Raji (cell line): ENCODE measurements around the gene COL25A1.

Source experiments
- POLR2A ChIP-seq: IDR thresholded peaks from 2 replicates; pipeline ENCODE4 v1.6.1; 2011; ENCODE audit warnings: low read depth, low read length, control low read depth; ENCODE audit not compliant: insufficient read depth

Gene COL25A1

DNA sequence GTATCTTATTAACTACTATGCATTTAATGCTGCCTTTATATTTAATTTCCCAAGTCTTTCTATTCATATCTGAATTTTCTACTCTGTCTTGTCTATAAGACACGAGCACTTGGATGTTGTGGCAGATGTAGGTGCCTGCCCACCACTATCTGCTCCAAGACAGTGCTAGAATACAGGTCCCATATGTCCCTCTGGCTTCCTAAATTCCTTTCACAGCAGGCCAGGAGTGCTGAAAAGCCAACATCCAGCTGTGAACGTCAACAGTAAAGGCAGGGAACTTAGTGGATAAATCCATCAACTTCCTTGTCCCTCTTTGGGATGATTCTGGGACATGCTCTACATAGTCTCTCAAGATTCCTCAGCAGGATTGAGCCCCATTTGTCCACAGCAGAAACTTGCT lies 294.5 kb downstream of the COL25A1 start:
- no peak for TF ChIP-seq POLR2A

GRCh38 chr4:109005523-109005922 lies 296.9 kb downstream of the COL25A1 start:
- no peak for TF ChIP-seq POLR2A

- TF ChIP-seq POLR2A, result no peak
These were observed 298.0 kb downstream of the COL25A1 start for GRCh38 chr4:109004418-109004817.

DNA sequence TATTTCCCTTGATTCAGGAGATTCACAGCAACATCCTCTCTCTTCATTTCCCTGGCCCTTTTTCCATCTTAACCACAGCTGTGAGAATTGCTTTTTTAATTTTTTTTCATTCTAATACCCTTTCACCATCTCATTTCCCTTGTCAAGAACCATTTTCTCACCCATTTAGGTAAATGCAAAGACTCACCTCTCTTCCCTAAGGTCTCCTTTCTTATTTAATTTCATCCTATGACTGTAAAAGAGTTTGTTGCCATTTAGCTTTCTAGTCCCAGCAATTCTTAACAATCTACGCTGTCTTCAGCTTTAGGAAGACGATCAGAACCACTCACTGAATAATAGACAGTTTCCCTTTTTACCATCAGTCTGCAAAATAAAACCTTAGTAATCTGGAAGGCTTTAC lies 298.5 kb downstream of the COL25A1 start:
- TF ChIP-seq POLR2A, result no peak

DNA sequence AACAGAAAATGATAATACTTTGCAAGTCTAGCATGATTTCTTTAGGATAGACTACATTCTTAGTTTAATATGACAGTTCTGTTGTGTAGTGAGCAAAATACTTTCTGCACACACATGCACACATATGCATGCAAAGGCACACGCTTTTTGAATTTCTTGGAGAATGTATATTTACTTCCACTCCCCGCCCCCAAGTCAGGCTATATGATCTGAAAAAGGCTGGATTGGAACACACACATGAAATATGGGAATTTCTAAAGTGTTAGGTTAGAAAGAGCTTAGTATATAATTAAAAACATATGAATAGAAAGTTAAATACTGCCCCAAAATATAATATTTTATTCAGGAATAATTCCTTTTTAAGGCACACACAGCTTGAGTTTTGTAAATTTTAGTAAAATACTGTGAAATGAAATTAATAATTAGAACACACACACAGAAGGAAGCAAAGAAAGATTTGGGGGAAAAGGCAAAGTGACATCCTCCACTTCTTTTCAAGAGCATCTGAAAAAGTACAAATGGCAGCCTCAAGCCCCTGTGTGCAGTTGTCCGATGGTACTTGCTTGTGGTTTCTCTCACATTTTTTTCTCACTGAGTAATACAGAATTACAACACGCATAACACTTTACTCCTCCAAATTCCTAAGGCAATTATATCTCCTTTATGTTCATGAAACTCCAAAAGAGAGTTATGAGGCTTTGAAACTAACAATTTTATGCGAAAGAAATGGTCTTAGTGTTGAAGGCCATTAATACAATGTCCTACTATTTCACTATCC lies 310.7 kb downstream of the COL25A1 start:
- no peak for TF ChIP-seq POLR2A

- TF ChIP-seq POLR2A, result no peak
These were observed 313.8 kb downstream of the COL25A1 start for GRCh38 chr4:108988464-108989195.

DNA sequence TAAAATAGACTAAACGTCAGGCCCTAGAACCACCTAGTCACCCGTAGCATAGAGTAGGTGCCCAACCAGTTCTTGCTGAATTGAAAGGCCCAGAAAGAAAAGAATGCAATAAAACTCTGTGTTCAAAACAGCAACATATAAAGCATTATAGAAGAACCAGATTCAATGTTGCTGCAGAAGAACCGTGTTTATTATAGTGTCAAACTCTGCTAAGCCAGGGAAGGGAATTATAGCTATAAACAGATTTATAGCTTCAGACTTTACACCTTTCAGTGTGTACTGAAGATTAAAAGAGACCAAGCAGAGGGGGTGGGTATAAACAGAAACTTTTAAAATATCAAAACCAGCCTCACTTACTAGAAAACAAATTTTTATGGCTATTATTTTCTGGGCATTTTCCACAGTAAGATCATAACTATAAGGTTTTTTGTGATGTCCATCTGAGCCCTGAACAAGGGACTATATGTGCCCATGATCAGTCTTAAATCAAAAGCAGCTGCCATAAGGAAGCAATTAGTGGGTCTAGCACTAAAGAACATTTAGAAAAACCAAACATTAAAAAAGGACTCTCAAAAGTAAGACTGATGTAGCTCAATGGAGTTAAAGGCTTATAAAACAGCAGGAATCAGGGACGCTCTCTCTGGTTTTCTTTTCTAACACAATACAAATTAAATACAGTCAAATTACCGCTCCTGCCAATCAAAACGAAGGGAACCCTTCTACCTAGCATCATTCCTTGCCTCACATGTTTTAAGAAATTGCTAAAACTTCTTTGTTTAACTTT lies 319.9 kb downstream of the COL25A1 start:
- TF ChIP-seq POLR2A, result no peak

GRCh38 chr4:108980455-108981239 lies 321.8 kb downstream of the COL25A1 start:
- no peak for TF ChIP-seq POLR2A

DNA sequence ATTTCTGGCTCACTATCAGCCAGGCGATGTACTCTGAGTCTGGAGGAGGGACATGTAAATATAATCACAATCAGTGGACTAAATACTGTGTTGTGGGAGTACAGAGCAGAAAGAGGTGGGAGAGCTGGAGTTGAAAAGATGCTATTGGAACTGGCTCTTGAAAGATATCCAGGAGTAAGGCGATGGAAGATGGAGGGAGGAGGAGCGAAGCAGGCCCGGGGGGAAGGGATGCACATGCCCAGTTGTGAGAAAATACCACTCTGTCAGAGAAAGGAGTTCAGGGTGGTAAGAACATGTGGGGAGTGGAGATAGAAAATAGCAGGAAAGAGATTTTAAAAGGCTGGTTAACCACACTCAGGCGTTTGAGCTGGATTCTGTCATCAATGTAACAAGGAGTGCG lies 322.7 kb downstream of the COL25A1 start:
- TF ChIP-seq POLR2A, result no peak

GRCh38 chr4:108978066-108978465 lies 324.4 kb downstream of the COL25A1 start:
- no peak for TF ChIP-seq POLR2A

GRCh38 chr4:108972613-108973283 lies 329.7 kb downstream of the COL25A1 start:
- TF ChIP-seq POLR2A, result no peak

DNA sequence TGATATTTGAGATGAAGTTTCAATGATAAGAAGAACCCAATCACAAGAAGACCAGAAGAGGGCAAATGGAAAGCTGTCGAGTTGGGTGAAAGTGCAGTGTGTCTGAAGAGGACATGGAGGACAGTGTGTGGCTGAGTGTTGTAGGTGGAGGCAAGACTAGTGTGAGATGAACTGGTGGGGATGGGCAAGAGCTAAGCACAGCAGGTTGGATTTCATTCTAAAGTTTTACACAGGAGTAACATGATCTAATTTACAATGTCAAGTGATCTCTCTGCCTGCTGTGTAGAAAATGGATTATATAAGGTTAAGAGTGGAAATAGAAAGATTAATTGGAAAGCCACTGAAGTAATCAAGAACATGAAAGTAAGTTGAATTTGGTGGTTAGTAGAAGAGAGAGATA lies 331.0 kb downstream of the COL25A1 start:
- no peak for TF ChIP-seq POLR2A

- TF ChIP-seq POLR2A, result no peak
These were observed 336.9 kb downstream of the COL25A1 start for GRCh38 chr4:108965472-108966076.

GRCh38 chr4:108965016-108965415 lies 337.4 kb downstream of the COL25A1 start:
- TF ChIP-seq POLR2A, result no peak
